ENCODE measurements around the gene KCNQ1.

KCNQ1 gene

DNA sequence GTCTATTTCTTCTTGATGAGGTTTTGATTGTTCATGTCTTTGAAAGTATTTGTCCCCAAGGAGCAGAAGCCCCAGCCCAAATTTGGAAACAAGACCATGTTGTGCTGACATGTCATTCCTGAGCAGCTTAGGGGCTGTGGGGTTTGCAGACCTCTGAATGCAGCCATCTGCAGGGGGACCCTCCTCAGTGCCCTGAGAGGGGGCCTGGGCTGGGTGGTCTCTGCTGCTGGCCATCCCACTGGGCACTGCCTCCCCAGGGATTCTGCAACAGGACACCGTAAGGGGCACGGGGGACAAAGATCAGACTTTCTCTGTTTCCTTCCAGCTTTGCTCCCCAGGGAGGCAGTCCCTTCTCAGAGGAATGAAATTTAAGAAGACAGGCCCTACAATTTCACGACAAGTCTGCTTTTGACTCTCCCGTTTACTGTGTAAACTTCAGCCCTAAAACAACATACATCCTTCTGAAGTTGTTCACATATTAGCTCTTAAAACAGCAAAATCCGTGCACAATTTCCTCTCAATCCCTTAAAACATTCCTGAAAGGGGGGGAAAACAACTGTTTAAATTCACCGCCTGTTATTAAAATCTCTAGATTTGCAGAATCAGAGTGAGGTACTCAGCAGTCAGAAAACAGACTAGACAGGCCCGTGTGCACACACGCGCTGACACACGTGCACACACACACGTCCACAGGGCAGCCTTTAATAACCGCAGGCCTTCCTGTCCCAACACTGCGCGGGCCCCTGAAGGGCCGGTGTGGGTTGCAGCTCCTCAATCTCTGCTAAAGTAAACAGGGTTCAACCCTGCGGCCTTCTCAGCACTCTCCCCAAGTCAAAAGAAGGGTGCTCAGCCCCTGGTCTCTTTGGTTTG, 109.8 kb downstream of the KCNQ1 start:
- Histone ChIP-seq H3K9me3 (no peaks in the 10 kb centered on the region), H3K27me3 (no peaks in the 10 kb centered on the region), H3K4me1 (no peaks in the 10 kb centered on the region), H3K36me3 (no peaks in the 10 kb centered on the region), H3K4me3 (ENCODE audit: low read depth, low read length) (no peak overlapping the region)
- DNase-seq = no peak
- TF ChIP-seq CTCF (IDR thresholded peaks at IDR 0.05; ENCODE audit: low read depth, low read length) = no peak

DNA sequence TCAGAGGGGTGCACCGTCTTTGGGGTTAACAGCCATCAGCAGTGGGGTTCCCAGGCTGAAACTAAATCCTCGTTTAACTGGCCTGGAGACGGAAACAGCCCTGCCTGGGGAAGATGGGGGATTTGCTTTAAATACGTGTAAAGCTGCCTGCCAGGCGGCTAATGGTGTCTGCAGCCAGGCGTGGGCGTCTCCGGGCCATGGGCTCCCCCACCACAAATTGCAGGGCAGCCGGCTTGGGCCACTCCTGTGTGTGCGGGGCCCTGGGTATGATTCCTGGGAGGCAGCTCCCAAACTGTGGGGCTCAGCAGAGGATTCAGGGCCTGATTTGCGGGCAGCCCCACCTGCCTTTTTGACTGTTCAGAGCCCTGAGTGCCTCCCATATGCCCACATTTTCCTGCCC, 110.5 kb downstream of the KCNQ1 start:
- Histone ChIP-seq H3K4me1 (no peaks in the 10 kb centered on the region), H3K36me3 (no peaks in the 10 kb centered on the region), H3K4me3 (ENCODE audit: low read depth, low read length) (no peak overlapping the region), H3K9me3 (no peaks in the 10 kb centered on the region), H3K27me3 (no peaks in the 10 kb centered on the region)
- no peak for TF ChIP-seq CTCF (IDR thresholded peaks at IDR 0.05; ENCODE audit: low read depth, low read length)
- DNase-seq = peak; percentile 0

GRCh38 chr11:2555891-2556290, 111.1 kb downstream of the KCNQ1 start:
- Histone ChIP-seq H3K9me3 (no peaks in the 10 kb centered on the region), H3K4me1 (no peaks in the 10 kb centered on the region), H3K27me3 (no peaks in the 10 kb centered on the region), H3K4me3 (ENCODE audit: low read depth, low read length) (no peak overlapping the region), H3K36me3 (no peaks in the 10 kb centered on the region)
- no peak for DNase-seq
- no peak for TF ChIP-seq CTCF (IDR thresholded peaks at IDR 0.05; ENCODE audit: low read depth, low read length)

DNA sequence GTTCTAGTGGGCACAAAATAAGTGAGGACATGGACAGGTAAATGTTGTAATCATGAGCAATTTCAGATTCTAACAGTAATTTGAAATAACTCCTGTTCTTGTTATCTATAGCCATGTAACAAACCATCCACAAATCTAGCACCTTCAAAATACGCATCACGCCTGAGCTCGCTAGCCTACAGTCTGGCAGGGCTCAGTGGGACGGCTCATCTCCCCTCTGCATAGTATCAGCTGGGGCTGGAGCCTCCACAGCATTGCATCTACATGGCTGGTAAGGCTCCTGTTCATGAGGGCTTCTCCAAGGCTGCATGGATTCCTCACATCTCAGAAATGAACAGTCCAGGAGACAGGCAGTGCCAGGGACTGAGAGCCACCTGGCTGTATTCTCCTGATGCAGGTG, 112.6 kb downstream of the KCNQ1 start:
- H3K36me3 ChIP-seq = no peaks in the 10 kb centered on the region
- H3K27me3 ChIP-seq = no peaks in the 10 kb centered on the region
- no peak for TF ChIP-seq CTCF (IDR thresholded peaks at IDR 0.05; ENCODE audit: low read depth, low read length)
- no peaks in the 10 kb centered on the region for H3K4me1 ChIP-seq
- no peak overlapping the region for H3K4me3 ChIP-seq (ENCODE audit: low read depth, low read length)
- peak; percentile 0 for DNase-seq
- no peaks in the 10 kb centered on the region for H3K9me3 ChIP-seq

- H3K4me3 ChIP-seq (ENCODE audit: low read depth, low read length) = no peak overlapping the region
- H3K9me3 ChIP-seq = no peaks in the 10 kb centered on the region
- H3K27me3 ChIP-seq = no peaks in the 10 kb centered on the region
- peak; percentile 1 for DNase-seq
- TF ChIP-seq CTCF (IDR thresholded peaks at IDR 0.05; ENCODE audit: low read depth, low read length) = no peak
- H3K36me3 ChIP-seq = no peaks in the 10 kb centered on the region
- no peaks in the 10 kb centered on the region for H3K4me1 ChIP-seq
Observed at GRCh38 chr11:2558397-2558796, 113.6 kb downstream of the KCNQ1 start.

- Histone ChIP-seq H3K27me3 (no peaks in the 10 kb centered on the region), H3K9me3 (no peaks in the 10 kb centered on the region), H3K36me3 (no peaks in the 10 kb centered on the region), H3K4me1 (no peaks in the 10 kb centered on the region), H3K4me3 (ENCODE audit: low read depth, low read length) (no peak overlapping the region)
- DNase-seq = peak; percentile 3
- TF ChIP-seq CTCF (IDR thresholded peaks at IDR 0.05; ENCODE audit: low read depth, low read length) = no peak
Observed at GRCh38 chr11:2558861-2559526, 114.2 kb downstream of the KCNQ1 start.

Data from BE2C (cell line).